Measurements from ENCODE around the gene ZNF331.

ZNF331 gene

DNA sequence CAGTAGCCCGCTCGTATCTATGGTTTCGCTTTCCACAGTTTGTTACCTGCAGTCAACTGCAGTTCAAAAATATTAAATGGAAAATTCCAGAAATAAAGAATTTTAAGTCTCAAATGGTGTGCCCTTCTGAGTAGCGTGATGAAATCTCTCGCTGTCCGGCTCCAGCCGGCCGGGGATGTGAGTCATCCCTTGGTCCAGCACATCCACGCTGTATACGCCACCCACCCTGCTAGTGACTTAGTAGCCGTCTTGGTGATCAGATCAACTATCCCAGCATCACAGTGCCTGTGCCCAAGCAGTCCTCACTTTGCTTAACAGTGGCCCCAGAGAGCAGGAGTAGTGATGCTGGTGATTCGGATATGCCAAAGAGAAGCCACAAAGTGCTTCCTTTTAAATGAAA, 40.0 kb downstream of the ZNF331 start:
- DNase-seq: no peak

DNA sequence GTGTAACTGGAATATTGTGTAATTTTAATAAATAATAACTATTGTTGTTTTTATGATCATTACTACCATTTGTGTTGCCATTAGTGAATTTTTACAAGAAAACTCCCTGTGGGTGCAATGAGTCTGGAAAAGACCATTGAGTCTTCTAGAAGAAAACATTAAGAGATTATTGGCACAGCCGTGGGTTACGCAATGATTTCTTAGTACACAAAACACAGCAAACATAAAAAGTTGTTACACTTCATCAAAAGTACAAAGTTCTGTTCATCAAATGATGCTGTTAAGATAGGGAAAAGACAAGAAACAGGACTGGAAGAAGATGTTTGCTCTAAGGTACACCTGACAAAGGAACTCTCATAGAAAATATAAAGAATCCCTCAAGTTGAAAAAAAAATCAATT, 41.6 kb downstream of the ZNF331 start:
- no peak for DNase-seq

DNA sequence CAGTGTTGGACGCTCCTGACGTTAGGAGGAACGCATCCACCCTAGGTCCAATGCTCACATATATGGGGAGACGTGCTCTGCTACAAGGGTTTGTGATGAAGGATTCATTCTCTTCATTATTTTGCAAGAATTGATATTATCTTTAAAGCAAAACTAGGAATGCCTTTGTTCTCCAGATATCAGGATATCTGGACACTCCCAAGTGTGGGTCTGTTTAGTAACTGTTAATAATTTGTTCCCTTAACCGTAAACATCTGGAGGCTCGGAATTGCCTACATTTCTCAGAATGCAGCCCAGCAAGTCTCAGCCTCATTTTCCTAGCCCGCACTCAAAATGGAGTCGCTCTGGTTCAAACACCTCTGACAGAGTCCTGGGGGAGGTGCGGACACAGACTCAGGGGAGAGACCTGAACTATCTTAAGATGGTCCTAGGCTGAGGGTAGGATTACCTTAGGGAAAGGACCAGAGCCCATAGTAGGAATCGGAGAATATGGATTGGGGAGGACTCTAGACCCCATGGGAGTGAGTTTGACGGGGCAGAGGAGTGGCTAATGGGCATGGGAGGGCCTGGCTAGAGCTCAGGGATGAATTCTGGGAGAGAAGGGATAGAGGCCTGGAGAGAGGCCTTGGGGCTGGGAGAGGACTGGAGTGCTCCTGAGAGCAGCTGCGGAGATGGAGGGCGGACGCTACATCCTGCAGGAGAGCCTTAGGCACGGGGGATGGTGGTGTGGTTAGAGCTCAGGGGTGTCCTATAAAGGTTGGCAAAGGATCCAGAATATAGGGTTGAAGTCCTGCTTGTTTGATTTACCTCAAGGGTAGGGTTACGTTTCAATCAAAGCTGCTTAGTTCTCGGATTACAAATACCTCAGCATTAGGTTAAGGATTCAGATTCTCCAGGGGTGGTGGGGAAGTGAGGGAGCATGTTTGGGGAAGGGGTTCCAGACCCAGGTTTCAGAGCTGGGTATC, 43.2 kb downstream of the ZNF331 start:
- no peak for DNase-seq

DNA sequence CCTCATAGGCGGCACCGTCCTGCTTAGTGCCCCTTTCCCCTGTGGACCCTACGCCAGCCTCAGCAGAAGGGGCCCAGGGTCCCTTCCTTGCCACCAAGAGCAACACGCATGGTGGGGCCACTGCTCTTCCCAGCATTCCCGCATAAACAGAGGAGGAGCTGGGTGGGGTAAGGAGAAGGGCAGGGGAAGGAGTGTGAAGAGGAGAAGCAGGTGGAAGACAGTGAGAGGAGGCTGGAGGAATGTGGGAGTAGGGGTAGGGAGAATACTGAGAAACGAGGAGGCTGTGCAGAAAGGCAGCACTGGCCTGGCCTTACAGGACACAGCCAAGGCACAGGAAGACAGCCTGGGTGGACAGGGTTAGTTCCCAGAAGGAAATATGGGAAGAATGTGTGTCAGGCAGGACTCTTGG, 43.9 kb downstream of the ZNF331 start:
- DNase-seq: no peak

DNA sequence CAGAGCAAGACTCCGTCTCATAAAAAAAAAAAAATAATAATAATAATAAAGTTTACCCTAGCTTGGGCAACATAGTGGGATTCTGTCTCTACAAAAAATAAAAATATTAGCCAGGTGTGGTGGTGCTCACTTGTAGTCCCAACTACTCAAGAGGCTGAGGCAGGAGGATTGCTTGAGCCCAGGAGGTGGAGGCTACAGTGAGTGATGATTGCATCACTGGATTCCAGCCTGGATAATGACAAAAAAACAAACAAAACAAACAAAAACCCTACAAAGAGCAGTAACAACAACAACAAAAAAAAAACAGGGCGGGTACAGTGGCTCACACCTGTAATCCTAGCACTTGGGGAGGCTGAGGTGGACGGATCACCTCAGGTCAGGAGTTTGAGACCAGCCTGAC, 45.2 kb downstream of the ZNF331 start:
- no peak for DNase-seq

DNA sequence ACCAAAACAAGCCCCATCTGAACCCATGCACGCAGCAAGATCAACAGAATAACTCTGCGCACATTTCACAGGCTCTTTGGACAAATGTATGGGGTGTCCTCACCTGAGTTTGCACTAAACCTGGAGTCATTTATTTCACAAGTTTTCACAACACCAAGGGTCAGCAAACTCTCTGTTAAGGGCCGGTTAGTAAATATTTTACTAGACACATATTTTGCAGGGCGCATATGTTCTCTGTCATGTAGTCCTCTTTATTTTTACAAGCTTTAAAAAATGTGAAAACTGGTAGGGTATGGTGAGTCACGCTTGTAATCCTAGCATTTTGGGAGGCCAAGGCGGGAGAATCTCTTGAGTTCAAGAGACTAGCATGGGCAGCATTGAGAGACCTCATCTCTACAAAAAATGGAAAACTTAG, 48.3 kb downstream of the ZNF331 start:
- DNase-seq: no peak

DNA sequence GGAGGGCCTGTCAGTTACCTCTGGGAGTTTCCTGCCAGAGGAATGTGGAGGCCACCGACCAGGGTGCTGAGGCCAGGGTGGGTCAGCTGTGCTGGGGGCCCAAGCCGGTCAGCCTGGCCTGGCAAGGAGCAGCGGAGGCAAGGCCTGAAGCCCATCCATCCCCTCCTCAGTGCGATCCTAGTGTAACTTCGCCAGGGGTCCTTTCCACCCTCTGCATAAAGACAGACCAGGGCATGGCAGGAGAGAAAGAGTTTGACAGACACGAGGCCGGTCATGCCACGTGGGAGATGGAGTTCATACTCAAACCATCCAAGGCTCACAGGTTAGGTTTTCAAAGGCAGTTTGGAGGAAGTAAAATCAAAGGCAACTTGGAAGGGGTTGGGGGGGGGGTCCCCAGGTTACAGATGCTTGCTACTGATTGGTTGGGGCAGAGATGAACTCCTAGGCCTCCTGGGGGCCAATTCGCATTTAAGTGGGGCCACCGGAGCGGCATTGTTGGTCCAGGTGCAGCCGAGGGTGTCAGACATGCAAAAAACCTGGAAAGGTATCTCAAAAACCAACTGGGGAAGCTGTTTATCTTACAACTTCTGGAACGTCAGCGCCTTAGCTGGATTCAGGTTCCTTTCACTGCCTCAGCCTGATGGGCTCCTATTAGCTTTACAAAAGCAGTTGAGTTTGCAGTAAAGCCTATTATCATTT, 57.0 kb downstream of the ZNF331 start:
- DNase-seq: no peak

DNA sequence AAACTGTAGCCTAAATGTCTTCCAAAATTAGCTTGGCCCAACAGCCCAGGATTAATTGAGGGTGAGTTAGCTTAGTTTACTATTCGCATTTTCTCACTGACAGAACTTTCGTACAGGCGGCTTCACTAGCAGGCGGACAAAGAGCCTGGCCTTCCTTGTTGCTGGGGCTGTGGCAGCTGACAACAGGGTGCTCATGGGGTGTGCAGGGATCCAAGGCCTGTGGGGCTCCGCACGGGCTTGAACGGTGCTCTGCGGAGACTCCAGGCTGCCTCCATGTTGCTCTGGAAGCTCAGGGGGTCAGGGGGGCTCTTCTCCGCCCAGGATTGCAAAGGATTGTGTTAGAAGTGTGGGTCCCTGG, 57.5 kb downstream of the ZNF331 start:
- no peak for DNase-seq

DNA sequence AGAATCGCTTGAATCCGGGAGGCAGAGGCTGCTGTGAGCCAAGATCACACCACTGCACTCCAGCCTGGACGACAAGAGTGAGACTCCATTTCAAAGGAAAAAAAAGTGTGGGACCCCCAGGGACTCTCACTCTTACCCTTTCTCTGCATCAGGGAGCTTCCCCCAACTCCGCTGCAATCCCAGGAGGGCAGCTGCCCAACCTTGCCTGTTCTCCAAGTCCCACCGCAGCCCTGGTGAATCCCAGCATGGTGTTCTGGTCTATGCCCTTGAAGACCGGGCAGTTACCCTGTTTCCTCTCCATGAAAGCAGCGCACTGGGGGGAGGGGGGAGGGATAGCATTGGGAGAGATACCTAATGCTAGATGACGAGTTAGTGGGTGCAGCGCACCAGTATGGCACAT, 58.1 kb downstream of the ZNF331 start:
- DNase-seq: no peak

DNA sequence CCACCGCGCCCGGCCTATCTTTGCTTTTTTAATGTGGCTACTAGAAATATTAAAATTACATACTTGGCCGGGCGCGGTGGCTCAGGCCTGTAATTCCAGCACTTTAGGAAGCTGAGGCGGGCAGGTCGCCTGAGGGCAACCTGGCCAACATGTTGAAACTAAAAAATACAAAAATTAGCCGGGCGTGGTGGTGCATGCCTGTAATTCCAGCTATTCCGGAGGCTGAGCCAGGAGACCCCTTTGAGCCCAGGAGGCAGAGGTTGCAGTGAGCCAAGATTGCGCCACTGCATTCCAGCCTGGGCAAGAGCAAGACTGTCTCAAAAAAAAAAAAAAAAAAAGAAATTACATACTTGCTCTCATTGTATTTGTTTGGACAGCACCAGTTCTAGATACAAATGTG, 59.1 kb downstream of the ZNF331 start:
- DNase-seq: no peak

DNA sequence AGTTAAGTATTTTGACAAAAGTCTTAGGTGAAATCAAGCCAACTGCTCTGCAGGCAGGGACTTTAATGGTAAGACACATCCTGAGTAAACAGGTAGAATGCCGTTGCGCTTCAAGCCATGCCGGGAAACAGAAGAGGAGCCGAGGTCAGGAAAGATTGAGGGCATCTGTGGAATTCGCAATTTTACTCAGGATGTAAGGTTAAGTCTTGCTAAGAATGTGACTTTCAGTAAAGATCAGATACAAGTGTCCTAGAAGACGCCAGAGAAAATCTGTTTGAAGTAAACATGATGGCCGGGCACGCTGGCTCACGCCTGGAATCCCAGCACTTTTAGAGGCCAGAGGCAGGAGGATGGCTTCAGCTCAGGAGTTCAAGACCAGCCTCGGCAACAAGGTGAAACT, 60.4 kb downstream of the ZNF331 start:
- no peak for DNase-seq

DNA sequence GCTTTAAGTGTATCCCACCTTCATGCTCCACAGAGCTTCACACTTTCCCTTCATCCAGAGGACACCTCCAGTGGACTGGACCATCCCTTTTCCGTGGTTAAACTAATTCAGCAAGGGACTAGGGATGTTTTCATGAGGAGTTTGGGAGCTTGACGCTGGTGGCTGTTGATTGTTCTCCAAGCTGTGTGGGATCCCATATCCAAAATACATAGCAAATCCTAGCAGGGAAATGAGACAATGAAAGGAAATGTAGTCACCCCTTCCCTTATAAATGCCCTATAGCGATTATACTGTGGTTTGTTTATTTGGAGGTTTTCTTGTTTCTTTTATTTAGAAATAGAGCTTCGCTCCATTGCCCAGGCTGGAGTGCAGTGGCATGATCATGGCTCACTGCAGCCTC, 62.3 kb downstream of the ZNF331 start:
- no peak for DNase-seq

DNA sequence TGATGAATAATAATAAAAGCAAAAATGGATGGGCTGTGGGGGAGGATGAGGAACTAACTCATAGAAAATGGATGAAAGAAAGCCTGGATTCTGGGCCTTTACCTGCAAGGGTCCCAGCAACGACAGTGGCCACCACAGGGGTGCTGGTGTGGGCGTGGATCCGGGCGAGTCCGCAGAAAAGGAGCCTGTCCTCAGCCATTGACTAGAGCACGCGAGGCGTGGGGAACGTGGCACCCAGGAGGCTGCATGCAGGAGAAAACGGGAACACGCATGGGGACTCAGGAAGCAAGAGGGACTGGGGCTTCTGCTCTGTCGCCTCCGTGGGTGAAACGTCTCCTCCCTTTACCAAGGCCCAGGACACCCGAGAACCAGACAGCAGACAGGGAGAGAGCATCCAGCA, 68.1 kb downstream of the ZNF331 start:
- no peak for DNase-seq

DNA sequence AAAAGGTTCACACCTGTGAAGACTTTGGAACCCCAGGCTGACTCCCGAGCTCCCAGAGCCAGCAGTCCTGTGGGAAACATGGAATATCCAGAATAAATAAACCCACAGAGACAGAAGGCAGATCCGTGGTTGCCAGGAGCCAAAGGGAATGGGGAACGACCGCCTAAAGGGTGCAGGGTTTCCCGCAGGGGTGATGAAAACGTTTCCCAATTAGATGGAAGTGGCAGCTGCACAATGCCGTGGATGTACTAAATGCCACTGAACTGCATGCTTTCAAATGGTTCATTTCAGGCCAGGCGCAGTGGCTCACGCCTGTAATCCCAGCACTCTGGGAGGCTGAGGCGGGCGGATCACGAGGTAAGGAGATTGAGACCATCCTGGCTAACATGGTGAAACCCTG, 70.4 kb downstream of the ZNF331 start:
- no peak for DNase-seq

DNA sequence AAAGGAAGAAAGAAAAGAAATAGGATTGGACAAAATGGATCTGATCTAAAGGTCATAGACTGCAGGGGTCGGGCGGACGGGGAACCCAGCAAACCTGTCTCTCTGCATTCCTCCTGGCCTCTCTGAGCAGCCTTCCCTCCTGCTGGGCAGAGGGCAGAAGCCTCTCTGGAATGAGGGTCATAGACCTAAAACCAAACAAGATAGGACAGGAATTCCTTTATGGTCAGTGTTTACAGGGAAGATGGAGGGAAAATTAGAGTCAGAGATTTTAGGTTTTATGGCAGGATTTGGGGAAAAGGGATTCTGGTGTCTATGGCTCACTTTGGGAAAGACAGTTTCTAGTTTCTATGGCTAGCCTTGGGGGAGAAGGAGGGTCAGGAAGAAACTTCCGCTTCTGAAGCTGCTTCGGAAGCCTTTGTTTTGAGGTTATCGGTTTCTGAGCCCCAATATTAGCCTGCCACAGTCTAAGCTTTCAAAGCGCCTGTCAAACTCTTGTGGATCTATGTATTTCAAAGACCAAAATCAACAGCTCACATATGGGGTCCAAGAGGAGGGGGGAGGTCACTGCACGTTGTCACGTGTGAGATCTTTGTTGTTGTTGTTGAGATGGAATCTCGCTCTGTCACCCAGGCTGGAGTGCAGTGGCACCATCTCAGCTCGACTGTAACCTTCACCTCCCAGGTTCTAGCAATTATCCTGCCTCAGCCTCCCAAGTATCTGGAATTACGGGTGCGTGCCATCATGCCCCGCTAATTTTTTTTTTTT, 75.0 kb downstream of the ZNF331 start:
- DNase-seq: no peak

DNA sequence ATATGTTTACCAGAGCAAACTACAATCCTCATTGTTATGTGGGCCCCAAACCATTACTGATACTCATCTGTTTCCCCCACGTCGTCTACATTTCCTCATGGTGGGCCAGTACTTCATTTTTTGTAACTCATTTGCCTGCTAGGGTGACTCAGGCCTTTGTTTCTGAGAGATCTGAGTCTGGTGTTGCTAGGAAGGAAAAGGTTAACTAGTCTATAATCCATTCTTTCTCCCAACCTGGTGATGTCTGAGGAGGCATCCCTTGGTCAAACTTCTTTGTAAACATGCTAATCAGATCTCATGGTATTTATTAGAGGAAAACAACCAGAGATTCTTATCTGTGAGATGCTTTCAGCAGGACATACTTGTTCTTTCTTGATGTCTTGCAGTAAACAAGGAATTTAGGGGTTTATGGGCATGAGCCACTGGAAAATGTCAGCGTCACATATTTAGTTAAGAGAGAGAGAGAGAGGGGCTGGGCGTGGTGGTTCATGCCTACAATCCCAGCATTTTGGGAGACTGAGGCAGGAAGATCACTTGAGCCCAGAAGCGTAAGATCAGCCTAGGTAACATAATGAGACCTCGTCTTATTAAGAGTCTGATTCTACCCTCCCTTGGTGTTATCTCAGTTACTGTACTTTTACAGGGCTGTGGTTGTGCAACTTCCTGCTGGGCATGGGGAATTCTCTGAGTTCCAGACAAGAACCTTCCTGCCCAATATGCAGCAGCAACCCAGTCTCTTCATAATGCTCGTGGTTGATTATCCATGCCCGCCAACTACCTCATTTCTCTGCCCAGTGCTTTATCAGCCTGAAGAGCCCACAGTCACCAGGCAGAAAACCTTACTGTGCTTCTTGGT, 84.2 kb downstream of the ZNF331 start:
- no peak for DNase-seq

DNA sequence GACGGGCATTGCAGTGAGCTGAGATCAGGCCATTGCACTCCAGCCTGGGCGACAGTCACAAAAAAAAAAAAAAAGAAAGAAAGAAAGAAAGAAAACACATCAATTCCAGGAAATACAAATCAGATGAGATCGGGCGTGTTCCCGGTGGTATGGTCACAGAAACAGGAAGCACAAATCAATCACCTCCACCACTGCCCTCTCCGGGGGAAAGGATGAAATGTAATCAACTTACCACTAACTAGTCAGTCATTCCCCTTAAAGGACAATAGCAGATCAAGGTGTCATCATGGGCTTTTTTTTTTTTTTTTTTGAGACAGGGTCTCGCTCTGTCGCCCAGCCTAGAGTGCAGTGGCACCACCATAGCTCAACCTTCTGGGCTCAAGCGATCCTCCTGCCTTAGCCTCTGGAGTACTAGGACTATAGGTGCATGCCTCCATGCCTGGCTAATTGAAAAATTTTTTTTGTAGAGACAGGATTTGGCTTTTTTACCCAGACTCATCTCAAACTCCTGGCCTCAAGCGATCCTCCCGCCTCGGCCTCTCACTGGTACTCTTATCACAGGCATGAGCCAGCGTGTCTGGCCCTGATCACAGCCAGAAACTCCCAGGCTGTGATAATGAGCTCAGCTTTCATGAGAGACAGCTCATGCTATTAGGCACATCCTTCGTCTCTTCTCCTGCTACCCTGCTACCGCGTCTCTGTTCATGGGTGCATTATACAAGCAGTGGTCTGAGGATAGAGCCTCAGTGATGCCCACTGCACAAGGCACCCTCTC, 87.0 kb downstream of the ZNF331 start:
- no peak for DNase-seq

DNA sequence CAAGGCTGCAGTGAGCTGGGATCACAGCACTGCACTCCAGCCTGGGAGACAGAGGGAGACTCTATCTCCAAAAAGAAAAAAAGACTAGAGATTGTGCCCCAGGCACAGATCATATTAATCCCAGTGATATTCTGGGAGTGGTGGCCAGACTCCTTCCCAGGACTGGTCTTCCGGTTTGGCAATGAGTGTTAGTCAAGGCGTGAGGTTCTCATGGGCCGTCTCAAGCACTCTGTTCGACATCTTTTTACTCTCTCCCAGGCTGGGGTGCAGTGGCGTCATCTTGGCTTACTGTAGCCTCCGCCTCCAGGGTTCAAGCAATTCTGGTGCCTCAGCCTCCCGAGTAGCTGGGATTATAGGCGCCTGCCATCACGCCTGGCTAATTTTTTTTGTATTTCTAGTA, 88.5 kb downstream of the ZNF331 start:
- DNase-seq: no peak

DNA sequence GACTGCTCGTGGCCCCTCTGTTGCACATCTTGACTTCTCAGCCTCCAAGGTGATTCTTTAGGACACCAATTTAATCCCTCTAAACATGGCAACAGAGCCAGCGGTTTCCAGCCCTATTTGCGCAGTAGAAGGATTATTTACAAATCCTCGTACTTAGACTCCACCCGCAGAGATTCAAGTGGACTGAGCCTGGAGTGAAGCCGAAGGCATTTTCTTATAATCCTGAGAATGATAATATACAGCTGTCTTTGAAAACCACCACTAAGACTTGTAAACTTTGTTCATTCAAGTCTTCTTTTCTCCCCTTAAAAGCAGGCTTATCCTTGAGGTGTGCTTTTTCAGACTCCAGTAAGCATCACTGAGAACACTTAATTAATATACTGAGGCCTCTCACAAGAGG, 89.0 kb downstream of the ZNF331 start:
- no peak for DNase-seq
